GM19372 (cell line): ENCODE measurements around the gene NDP.

Source experiments
- ATAC-seq: cut with Tn5 transposase; IDR thresholded peaks from one replicate; pipeline ENCODE4 v1.9.1; 2021; ENCODE audit warnings: mild to moderate bottlenecking, low read depth, moderate library complexity; ENCODE audit not compliant: unreplicated experiment

NDP gene

GRCh38 chrX:43973249-43974099, at the start of gene NDP:
Gene NDP (minus strand): TSS chrX:43973390. CDS start chrX:43958645, 14,745 bp downstream.
- ATAC-seq: no peak

GRCh38 chrX:44022964-44023363, 49.8 kb upstream of the NDP start:
- no peak for ATAC-seq

GRCh38 chrX:44020693-44021092, 47.5 kb upstream of the NDP start:
- ATAC-seq: no peak

- ATAC-seq: no peak
These were observed 46.7 kb upstream of the NDP start for GRCh38 chrX:44019911-44020310.

GRCh38 chrX:44017676-44018075, 44.5 kb upstream of the NDP start:
- no peak for ATAC-seq

GRCh38 chrX:44016906-44017305, 43.7 kb upstream of the NDP start:
- no peak for ATAC-seq

- no peak for ATAC-seq
These were observed 39.4 kb upstream of the NDP start for GRCh38 chrX:44012484-44013096.

- no peak for ATAC-seq
These were observed 38.3 kb upstream of the NDP start for GRCh38 chrX:44011506-44011905.

- ATAC-seq: no peak
These were observed 37.4 kb upstream of the NDP start for GRCh38 chrX:44010626-44011025.

- ATAC-seq: no peak
These were observed 32.9 kb upstream of the NDP start for GRCh38 chrX:44006081-44006480.

- no peak for ATAC-seq
These were observed 30.8 kb upstream of the NDP start for GRCh38 chrX:44003975-44004374.

- no peak for ATAC-seq
These were observed 29.4 kb upstream of the NDP start for GRCh38 chrX:44002567-44002966.

GRCh38 chrX:43998374-43998773, 25.2 kb upstream of the NDP start:
- ATAC-seq: no peak

GRCh38 chrX:43996491-43996890, 23.3 kb upstream of the NDP start:
- no peak for ATAC-seq

GRCh38 chrX:43986083-43986482, 12.9 kb upstream of the NDP start:
- ATAC-seq: no peak

GRCh38 chrX:43985511-43985910, 12.3 kb upstream of the NDP start:
- ATAC-seq: no peak

GRCh38 chrX:43978226-43978625, 5.0 kb upstream of the NDP start:
- no peak for ATAC-seq

GRCh38 chrX:43976205-43976604, 3.0 kb upstream of the NDP start:
- no peak for ATAC-seq

GRCh38 chrX:43975796-43976195, 2.6 kb upstream of the NDP start:
- ATAC-seq: no peak

- no peak for ATAC-seq
These were observed 1.7 kb upstream of the NDP start for GRCh38 chrX:43974741-43975465.

GRCh38 chrX:43974100-43974475, 898 bp upstream of the NDP start:
- no peak for ATAC-seq
